ENCODE data around the gene USP37.

USP37 gene

GRCh38 chr2:218401890-218402289 is 166.3 kb downstream of the USP37 start:
- no peak for DNase-seq (ENCODE audit: low read depth)

DNA sequence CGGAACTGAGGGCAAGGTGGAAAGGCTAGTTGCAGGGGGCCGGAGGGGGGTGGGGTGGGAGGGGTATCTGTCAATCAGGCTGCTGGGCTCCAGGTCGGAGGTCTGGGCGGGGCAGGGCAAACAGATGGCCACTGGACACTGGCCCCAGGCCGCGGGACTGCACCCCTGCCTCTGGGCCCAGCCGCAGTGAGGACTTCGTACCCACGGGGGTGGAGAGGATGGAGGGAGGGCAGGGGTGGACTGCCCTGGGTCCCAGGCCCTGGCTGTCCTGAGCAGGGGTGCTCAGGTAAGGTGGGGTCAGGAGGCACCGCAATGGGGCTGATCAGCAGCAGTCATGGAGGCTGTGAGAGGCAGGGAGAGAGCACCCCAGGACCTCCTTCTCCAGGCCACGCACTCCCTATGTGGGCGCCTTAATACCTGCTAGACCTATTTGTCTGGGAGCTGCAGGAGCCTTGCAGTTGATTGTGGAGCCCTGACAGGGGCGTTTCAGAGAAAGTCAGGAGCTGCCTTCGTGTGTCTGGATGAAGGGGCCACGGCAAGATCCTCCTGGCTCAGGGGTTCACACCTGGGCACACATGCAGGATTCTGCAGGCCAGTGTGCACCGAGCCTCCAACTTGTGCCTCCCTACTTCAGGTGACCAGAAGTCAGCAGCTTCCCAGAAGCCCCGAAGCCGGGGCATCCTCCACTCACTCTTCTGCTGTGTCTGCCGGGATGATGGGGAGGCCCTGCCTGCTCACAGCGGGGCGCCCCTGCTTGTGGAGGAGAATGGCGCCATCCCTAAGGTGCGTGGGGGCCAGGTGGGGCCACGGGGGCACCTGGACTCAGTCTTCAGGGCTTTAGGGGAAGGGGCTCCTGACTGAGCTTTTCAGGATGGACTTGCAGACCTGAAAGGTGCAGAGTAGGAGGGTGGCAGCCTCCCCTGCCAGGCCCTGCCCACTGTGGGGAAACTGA is 166.9 kb downstream of the USP37 start:
- DNase-seq (ENCODE audit: low read depth): no peak

All from stimulated activated CD8-positive, alpha-beta memory T cell treated with anti-CD3 and anti-CD28 coated beads, Interleukin-7, amount 100 ng/mL, for 24 hours (primary cell).